Measurements from ENCODE around the gene PMF1.
A peak's percentile ranks its signal among the peaks of the same experiment; 100 is the strongest.
"Not testable (repeated sequence)": the region's sequence is repeated elsewhere in the genome, so short reads cannot be mapped to it uniquely, and the experiment has no call there.

The PMF1 gene

GRCh38 chr1:156212833-156213643 lies at the start of gene PMF1:
TSS of gene PMF1 (plus strand) at chr1:156213007. CDS start at chr1:156213016, 9 bp downstream.
- DNase-seq (ENCODE audit: low spot score): peak; percentile 98

- no peak for DNase-seq (ENCODE audit: low spot score)
Observed at GRCh38 chr1:156163712-156164111, 49.1 kb upstream of the PMF1 start.

GRCh38 chr1:156164125-156164831 lies 48.5 kb upstream of the PMF1 start:
- DNase-seq (ENCODE audit: low spot score): no peak

- DNase-seq (ENCODE audit: low spot score): no peak
Observed at GRCh38 chr1:156165083-156165482, 47.7 kb upstream of the PMF1 start.

GRCh38 chr1:156167536-156167935 lies 45.3 kb upstream of the PMF1 start:
- no peak for DNase-seq (ENCODE audit: low spot score)

- DNase-seq (ENCODE audit: low spot score): no peak
Observed at GRCh38 chr1:156172696-156173470, 39.9 kb upstream of the PMF1 start.

- no peak for DNase-seq (ENCODE audit: low spot score)
Observed at GRCh38 chr1:156176610-156177210, 36.1 kb upstream of the PMF1 start.

GRCh38 chr1:156177919-156178654 lies 34.7 kb upstream of the PMF1 start:
- DNase-seq (ENCODE audit: low spot score): no peak

- no peak for DNase-seq (ENCODE audit: low spot score)
Observed at GRCh38 chr1:156180471-156180870, 32.3 kb upstream of the PMF1 start.

- DNase-seq (ENCODE audit: low spot score): not testable (repeated sequence)
Observed at GRCh38 chr1:156181391-156181924, 31.3 kb upstream of the PMF1 start.

GRCh38 chr1:156182010-156182779 lies 30.6 kb upstream of the PMF1 start:
- not testable (repeated sequence) for DNase-seq (ENCODE audit: low spot score)

- not testable (repeated sequence) for DNase-seq (ENCODE audit: low spot score)
Observed at GRCh38 chr1:156186347-156187177, 26.2 kb upstream of the PMF1 start.

- DNase-seq (ENCODE audit: low spot score): not testable (repeated sequence)
Observed at GRCh38 chr1:156190265-156190664, 22.5 kb upstream of the PMF1 start.

GRCh38 chr1:156191292-156191964 lies 21.4 kb upstream of the PMF1 start:
- DNase-seq (ENCODE audit: low spot score): no peak

GRCh38 chr1:156193208-156193487 lies 19.7 kb upstream of the PMF1 start:
- DNase-seq (ENCODE audit: low spot score): no peak

- DNase-seq (ENCODE audit: low spot score): peak; percentile 100
Observed at GRCh38 chr1:156193488-156194299, 19.1 kb upstream of the PMF1 start, which contains the start of gene SLC25A44. TSS of gene SLC25A44 (plus strand) at chr1:156194104. CDS start at chr1:156199848, 5,744 bp downstream.

- no peak for DNase-seq (ENCODE audit: low spot score)
Observed at GRCh38 chr1:156194300-156194652, 18.5 kb upstream of the PMF1 start.

- DNase-seq (ENCODE audit: low spot score): no peak
Observed at GRCh38 chr1:156195853-156196252, 17.0 kb upstream of the PMF1 start.

Measured in pons (tissue), 1 donor.